CD4-positive, alpha-beta T cell treated with Interleukin-1 beta for 1 hour (primary cell): ENCODE results near the gene LRP8.

Experiments used
- DNase-seq, 2 donors: peaks; one replicate each; pipeline ENCODE4 v3.0.0-alpha.2; 2020 to 2022

LRP8 gene

DNA sequence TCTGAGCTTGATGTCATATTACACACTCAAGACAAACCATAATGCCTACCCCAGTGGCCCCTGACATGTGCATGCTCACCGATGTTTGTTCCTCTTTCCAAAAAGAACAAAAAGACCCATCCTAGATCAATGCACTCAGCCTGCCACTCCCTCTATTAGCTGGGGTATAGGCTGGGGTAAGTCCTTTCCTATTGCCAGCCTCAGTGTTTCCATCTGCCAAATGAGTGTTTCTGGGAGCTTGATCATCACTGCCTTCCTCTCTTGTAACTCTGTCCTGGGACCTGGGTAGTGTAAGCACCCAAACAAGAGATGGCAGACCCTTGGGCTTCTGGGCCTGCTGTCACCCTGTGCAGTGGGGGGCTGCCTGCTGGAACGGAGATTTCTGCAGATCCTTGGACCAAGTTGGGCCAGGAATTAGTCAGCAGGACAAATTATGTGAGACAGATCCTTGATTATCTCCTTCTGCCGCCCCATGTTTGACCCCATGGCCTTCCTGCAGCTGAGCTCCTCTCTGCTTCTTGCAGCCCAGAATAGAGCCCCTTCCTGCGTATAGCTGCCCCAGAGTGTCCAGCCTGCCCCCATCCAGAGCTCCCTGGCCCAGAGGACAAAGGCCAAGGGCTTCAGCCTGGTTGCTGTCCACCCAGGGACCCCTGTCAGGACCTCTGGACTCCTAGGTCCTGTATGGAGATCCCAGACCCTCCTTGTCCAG is 31.5 kb upstream of the LRP8 start:
- DNase-seq, result no peak

DNA sequence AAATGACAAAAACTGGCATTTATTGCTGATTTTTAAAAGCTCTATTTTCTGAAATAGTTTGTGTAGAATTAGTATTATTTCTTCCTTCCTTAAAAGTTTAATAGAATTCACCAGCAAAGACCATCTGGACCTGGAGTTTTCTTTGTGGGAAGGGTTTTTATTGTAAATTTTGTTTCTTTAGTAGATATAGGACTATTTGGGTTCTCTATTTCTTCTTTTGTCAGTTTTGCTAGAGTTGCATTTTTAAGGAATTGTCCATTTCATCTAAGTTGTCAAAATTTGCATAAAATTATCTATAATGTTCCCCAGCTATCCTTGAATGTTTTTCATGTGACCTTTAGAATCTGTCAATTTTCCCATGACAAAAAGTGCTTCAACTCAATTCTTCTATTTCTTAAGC is 28.8 kb upstream of the LRP8 start:
- DNase-seq, result no peak

DNA sequence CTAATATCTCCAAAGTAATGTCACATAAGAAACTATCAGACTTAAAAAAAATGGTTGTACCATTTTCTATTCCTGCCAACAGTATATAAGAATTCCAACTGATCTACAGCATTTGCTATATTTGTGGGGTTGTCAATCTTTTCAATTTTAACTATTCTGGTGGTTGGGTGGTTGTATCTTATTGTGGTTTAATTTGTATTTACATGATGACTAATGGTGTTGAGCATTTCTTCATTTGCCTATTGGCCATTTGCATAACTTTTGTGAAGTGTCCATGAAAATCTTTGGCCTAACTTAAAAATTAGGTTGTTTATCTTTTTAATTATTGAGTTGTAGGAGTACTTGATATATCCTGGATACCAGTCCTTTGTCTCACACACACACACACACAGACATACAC is 26.2 kb upstream of the LRP8 start:
- no peak for DNase-seq

DNA sequence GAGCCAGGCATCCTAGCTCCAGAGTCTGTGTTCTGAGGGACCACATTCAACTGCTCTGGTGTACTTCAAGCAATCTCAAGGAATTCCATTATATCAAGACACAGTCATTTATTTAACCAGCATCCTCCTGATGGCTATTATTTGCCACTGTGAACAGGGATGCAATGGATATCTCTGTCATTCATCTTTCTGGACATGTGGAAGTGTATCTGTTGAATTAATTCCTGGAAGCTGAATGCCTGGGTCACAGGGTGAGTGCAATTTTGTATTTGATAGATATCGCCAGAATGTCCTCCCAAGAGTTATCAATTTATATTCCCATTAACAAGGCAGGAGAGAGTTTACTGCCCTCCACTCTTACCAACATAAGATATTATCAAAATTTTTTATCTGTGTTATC is 24.7 kb upstream of the LRP8 start:
- DNase-seq, result no peak

DNA sequence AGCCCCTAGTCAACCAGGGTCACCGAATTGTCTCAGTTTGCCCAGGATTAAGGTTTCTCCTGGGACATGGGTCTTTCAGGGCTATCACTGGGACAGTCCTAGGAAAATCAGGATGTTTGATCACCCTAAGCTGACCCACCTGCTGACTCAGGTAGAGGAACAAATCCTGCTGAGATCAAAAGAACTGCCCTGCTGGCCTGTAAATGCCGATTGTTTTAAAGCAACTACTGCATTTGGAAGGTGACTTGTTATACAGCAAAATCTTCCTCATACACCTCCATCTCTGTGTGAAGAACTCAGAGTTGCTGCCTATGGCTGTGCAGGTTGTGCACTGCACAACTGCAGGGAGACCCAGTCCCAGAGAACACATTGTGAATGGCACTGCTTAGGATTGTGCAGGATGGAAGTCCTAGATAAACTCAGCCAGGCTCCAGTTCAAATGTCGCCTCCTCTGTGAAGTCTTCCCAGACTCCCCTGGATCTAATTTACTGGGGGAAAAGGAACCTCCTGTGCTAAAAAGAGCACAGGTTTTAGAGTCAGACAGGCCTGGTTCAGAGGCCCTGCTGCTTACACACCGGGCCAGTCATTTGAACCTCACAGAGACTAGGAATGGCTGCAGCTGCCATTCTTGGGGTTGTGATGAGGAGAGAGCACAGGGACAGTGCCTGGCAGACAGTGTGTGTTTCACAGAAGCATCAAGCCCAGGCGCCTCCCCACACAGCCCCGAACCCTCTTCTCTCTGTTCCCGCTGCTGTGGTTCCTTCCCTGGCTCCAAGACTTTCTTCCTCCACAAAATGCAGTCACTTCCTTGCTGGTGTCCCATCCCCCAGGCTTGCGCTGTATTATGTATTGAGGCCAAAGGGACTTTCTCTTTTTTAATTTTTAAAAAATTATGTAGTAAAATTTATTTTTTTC is 23.2 kb upstream of the LRP8 start:
- DNase-seq, result no peak

DNA sequence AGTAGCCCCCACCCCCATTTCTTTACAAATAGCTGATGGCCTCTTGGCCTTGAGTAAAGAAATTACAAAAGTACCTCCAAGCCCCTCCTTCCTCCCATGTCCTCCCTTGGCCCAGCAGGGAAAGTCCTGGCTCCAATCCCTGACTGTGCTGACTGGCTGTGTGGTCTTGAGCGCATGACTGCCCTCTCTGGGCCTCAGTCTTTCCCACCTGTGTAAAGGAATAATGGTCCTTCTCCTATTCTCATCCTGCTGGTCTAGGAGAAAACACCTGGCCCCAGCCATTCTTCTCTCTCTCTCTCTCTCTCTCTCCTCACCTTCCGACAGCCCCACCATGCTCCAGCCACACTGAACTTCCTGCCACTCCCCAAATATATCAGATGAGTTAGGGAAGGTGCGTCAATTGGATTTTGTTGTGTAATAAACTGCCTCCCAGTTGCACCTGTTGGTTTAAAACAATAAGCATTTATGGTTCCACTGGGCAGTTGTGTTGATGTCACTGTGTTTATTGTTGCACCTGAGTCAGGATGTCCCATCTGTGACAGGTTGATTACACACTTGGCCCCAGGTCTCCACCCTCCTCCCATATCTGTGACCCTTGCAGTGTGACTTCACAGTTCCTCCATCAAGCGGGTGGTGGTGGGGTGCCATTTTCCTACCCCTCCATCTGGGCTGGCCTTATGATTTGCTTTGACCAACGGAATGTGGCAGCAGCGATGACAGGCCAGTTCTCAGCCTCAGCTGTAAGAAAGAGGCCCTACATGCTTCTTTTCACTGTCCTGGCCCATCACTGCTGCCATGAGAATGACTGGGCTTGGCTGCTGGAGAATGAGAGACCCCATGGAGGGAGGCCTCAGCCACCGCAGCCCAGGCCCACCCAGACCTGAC is 22.3 kb upstream of the LRP8 start:
- no peak for DNase-seq

DNA sequence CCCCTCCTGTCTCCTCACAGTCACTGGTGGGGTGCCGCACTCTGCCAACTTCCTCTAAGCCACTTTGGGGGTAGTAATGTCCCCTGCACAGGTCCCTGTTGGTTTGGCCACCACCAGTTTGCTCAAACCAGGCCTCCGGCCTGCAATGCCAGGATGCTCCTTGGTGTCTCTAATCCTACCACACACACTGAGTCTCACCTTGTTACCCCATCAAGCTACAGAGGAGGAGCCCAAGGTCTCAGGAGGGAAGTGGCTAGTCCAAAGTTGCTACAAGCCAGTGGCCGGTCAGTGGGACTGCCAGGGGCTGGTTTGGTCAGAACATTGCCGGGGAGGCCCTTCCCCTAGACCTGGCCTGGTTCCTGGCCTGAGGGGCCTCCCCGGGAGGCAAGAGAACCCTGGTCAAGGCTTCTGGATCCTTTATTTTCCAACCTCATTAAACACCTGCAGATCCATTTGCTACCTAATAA is 21.5 kb upstream of the LRP8 start:
- no peak for DNase-seq

DNA sequence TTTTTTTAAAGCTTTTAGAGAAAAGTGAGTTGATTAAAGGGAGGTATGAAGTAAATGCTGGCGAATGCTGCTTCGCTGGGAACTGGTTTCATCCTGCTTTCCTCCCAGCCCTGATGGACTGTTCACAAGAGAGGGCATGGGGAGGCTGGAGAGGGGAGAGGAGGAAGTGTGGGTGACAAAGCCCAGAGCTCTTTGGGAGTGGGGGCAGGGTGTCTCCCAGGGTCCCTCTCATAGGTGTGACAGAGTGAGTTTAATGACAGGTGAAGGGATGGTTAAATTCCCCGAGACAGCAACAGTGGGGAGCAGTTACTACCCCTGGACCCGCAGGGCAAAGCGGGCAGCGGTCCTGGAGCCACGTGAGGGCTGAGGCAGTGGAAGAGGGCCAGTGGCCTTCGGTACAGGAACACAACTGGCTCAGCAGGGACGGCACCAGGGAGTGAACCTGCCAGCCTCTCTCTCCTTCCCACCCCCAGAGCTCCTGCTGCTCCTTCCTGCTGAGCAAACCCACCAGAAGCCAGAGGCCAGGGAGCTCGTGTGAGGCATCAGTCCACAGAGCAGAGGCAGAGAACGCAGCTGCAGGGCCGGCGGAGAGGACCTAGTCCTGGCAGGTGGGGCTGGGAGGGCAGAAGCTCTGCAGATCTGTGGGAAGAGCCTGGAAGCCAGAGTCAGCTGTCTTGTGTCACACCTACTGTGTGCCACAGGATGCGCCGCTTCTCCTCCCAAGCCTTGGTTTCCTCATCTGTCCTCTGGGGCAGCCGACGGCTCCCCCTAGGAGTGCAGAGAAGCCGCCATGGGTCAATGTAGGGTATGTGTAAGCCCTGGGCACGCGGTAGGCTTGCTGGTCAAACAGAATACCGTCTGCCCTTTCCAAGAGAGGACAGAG is 20.9 kb upstream of the LRP8 start:
- DNase-seq, result no peak

DNA sequence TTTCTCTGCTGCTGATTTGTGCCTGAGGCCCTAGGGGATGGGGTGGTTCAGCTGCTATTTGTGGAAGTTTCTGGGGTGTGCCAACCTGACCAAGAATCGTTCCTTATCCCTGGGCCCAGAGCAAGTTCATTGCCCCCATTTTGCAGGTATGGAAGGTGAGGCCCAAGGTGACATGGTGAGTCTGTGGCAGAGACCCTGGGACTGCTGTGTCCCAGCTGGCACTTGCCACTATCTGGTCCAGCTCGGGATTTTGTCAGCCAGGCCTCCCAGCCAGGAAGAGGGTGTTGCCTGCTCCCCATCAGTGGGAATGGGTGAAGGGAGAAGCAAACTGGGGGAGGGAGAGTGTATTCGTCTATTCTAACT is 18.9 kb upstream of the LRP8 start:
- no peak for DNase-seq

DNA sequence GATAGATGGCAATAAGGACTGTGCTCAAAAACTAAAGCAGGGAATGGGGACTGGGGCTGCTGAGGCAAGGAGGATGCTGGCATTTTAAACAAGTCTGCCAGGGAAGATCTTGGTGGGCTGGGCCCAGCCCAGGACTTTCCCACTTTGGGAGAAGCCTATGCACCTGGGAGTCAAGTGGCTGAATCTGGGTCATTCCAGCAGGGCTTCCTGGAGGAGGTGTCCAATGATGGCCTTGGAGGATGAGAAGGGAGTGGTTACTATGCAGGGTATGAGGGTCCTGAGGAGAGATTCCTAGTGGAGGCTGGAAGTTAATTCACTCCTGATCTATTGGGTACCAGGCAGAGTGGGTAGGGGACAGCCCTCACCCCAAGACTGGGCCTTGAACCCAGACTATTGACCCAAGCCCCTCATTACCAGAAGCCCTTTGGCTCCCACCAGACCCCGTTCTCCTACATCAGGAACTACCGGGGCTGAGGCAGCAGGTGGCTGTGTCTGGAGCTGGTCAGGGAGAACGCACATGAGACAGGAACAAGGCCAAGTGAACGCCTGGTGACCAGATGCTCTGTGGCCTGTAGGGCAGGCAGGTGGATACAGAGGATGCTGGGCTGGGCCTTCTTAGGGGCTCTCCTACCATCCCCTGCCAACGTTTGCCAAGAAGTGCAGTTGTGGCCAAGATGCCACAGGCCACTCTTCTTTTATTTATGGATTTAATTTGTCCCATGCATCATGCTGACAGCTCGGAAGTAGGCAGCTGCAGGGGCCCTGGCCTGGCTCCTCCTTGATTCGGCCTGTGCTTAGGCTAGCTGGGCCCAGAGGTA is 18.3 kb upstream of the LRP8 start:
- no peak for DNase-seq

DNA sequence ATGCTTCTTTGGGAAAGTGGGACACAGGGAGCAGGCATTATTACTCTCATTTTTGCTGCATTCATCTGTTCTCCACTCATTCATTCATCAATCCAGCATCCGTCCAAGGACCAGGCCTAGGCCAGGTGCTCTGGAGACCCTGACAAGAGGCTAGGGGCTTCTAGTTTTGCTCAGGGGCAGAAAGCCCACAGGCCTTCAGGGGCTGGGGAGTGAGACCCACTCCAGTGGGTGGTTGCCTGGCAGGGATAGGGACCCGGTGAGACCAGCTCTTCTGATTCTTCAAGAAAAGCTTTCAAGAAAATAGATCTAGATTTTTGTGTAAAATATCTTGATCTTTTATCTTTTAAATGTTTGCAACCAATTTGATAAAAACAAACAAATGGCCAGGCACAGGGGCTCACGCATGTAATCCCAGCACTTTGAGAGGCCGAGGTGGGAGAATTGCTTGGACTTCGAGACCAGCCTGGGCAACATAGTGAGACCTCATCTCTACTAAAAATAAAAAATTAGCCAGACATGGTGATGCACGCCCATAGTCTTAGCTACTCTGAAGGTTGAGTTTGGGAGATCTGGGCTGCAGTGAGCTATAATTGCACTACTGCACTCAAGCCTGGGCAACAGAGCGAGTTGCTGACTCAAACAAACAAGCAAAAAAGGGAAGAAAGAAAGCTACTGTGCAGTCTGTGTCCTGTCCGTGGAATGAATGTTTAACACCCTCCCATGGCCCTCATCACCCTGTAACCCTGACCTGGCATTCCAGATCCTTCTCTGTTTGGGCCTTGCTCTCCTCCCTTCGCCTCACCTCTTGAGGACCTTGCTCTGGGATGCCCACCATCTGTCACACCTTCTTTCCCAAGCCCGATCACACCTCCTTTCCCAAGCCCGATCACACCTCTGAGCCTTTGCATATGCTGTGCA is 17.3 kb upstream of the LRP8 start:
- no peak for DNase-seq

DNA sequence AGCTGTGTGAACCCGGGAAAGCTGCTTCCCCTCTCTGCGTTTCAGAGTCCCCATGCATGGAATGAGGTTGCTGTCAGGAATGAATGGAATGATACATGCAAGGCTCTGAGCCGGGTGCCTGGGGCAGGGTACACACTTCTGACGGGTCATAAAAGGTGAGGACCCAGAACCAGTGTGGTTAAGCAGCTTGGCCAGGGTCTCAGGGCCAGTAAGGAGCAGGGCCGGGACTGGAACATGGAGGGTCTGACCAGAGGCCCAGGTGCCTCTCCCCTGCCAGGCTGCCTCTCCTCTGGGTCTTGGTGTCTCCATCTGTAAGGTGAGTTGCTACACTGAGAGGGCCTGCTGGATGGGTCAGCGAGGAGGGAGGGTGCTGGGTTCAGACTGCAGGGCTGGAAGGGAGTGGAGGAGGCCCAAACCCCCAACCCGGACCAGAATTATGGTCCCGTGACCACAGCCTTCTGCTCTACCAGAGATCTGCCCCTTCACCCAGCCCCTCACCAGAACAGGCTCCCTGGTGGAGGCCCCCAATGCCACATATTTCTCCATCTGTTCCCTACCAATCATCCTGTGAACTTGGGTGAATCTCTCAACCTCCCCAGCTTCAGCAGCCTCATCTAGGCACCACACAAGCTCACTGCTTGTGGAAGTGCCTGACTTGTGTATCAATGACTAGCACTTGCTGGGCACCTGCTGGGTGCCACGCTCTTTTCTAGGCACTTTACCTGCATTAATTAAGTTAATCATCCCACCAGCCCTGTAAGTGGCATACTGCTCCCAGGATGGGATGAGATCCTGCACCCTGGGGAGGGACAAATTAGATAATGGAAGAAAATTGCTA is 16.2 kb upstream of the LRP8 start:
- no peak for DNase-seq

DNA sequence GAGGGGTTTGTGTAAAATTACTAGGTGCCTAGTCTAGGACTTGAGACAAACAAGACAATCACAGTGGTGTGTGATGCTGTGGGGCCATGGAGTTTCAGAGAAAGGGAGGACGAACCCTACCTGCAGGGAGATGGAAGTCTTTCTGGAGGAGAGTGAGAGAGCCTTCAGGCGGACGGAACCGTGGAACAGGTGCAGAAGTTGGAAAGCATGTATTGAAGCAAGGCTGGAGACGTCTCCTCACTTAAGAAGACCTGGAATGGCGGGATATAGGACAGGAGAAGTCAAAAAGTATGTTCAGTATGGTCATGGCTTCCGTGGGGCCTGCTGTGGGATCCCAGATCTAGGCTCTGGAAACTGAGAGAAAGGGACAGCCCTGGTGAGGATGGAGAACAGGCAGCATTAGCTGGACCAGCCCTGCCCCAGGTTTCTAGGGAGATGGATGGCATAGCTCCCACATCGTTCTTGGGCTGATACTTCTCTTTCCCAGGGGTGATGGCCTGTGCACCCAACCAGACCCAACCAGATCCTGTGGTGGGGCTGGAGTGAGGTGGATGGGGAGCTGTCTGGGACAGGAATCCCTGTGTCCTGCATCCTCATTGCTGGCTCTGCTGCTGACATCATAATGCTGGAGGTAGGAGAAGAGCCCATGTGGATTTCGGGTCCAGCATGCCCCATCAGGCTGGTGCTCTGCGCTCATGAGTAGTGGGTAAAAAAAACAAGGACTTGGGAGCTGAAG is 15.0 kb upstream of the LRP8 start:
- no peak for DNase-seq

DNA sequence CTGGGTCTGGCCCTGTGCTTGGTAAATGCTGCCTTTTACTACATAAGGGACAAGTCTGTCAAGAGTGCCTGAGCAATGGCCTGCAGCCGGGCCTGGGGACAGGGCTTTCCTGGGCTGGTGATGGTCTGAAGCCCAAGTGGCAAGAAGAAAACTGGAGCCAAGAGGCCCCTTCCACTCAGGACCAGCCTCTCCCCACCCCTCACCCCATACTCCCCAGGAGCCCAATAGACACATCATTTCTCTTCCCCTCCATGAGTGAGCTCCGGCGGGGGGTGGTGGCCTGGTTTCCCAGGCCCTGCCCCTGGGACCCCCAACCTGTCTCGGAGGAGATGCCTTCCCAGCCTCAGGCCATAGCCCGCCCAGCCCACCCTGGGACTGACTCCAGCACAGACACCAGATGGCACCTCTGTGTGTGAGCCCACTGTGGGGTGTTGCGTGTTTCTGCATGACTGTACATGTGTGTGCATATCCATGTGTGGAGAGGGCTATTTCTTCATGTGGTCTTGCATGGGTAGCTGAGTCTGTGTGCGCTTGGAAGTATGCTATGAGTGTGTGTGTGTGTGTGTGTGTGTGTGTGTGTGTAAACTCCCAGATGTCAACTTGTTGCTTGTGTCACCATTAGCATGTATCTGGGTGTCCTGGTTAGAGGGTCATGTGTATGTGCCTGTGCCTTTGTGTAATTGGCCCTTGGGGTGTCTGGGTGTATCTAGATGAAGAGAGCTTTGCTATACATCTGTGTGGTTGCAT is 14.3 kb upstream of the LRP8 start:
- no peak for DNase-seq

DNA sequence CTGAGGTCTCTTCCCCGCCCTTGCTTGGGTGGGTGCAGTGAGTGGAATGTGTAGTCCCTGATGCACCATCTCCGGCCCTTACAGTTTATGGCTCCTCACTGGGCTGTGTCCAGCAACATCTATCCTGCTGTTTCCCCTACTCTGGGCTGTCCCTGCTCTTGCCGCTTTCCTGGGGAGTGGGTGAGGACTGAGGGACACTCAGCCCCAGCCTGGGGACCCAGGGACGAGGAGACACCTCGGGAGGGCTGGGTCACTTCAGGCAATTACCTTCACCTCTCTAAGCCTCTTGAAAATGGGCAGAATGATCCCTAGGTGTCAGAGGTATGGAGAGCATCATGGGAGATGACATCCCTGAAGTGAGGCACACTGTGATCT is 13.6 kb upstream of the LRP8 start:
- DNase-seq, result no peak

DNA sequence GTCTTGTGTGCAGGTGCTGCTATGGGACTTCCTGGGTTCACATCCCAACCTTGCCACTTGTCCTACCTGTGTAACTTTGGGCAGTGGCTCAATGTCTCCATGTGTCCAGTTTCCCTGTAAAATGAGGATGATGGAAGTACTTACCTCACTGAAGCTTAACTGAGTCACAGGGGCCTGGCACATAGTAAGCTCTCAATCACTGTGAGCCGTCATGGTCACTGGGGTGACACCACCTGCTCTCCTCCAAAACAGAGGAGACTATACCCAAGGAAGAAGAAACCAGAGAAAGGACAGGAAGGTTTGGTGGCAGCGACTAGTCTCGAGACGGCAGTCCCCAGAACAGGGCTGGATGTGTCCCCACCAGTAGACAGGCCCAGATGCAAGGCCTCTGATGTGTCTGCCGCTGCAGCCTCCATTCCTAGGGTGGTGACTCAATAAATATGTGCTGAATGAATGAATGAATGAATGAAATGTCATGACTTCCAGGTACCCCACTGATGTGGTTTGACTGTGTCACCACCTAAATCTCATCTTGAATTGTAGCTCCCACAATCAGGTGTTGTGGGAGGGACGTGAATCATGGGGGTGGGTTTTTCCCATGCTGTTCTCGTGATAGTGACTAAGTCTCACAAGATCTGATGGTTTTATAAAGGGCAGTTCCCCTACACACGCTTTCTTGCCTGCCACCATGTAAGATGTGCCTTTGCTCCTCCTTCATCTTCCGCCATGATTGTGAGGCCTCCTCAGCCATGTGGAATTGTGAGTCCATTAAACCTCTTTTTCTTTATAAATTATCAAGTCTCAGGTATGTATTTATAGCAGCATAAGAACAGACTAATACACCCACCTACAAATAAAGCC is 13.0 kb upstream of the LRP8 start:
- DNase-seq, result no peak
